Right renal pelvis (tissue), 4 donors: Measurements from ENCODE around the gene TTC12. TPM values are rescaled to one million over a fixed set of nuclear protein-coding genes. Genes with fewer than 3 reads are reported as not detected.

Source experiments
- DNase-seq, 4 donors: peaks; one replicate each; pipeline ENCODE4 v3.0.0-alpha.2; 2013; ENCODE audit warnings: low read depth in 4 of 4, low spot score in 3 of 4, missing footprints in 1 of 4
- polyA plus RNA-seq, 4 donors: library from polyadenylated mRNA; unstranded; fragments of 120-200 nt; gene quantifications; one replicate each; pipeline ENCODE4 v1.2.1, GENCODE V29; 2013; ENCODE audit not compliant: insufficient read length in 4 of 4

TTC12 gene
- polyA plus RNA-seq, 4 donors: 35.2 to 46.3 (median 42.5) TPM

- DNase-seq: no peak
Measured at GRCh38 chr11:113398669-113399430, 84.5 kb downstream of the TTC12 start.

GRCh38 chr11:113400631-113401230 is 86.3 kb downstream of the TTC12 start:
- DNase-seq: no peak

GRCh38 chr11:113401718-113402117 is 87.3 kb downstream of the TTC12 start:
- no peak for DNase-seq

GRCh38 chr11:113404859-113405430 is 90.6 kb downstream of the TTC12 start:
- DNase-seq: no peak

- no peak for DNase-seq
Measured at GRCh38 chr11:113405724-113406478, 91.5 kb downstream of the TTC12 start.

- no peak for DNase-seq
Measured at GRCh38 chr11:113407163-113407562, 92.8 kb downstream of the TTC12 start.

- no peak for DNase-seq
Measured at GRCh38 chr11:113408206-113408605, 93.8 kb downstream of the TTC12 start.

- DNase-seq: no peak
Measured at GRCh38 chr11:113408887-113409286, 94.5 kb downstream of the TTC12 start.

GRCh38 chr11:113409526-113409925 is 95.1 kb downstream of the TTC12 start:
- DNase-seq: no peak

GRCh38 chr11:113410414-113411135 is 96.2 kb downstream of the TTC12 start:
- no peak for DNase-seq

- DNase-seq: no peak
Measured at GRCh38 chr11:113411536-113411935, 97.2 kb downstream of the TTC12 start.

- no peak for DNase-seq
Measured at GRCh38 chr11:113412675-113413074, 98.3 kb downstream of the TTC12 start.

- no peak for DNase-seq
Measured at GRCh38 chr11:113415343-113415742, 101.0 kb downstream of the TTC12 start.

Other genes starting within 250 kb of the TTC12 start
- gene ANKK1, start 73.2 kb downstream of the TTC12 start, polyA plus RNA-seq: under 1 TPM; 0.18 to 0.73 (median 0.35) TPM
- gene DRD2, start 160.8 kb downstream of the TTC12 start, polyA plus RNA-seq: under 1 TPM; 0.21 to 0.60 (median 0.33) TPM